IMR-90 (cell line): ENCODE data around the gene ATF5. TPM values are rescaled to one million over a fixed set of nuclear protein-coding genes. Genes with fewer than 3 reads are reported as not detected.

ENCODE experiments used
- ATAC-seq: fragments of 200-7000 bp; cut with Tn5 transposase; 2 replicates; pipeline ENCODE4 v1.9.1; 2020; ENCODE audit warnings: low read depth, mild to moderate bottlenecking, moderate library complexity
- BruUV-seq: library from RNA; stranded (reverse); fragments of 400-500 nt; replicated peaks from 2 replicates; lab custom pipeline; 2021; lab: Mats Ljungman, UMichigan
- CTCF ChIA-PET: fragments of 300-600 bp; formaldehyde crosslinking; extraction: SDS; loops from one replicate; lab custom pipeline; 2021; ENCODE audit warnings: antibody characterized with exemption; lab: Yijun Ruan, JAX
- POLR2A ChIA-PET: fragments of 300-600 bp; sonication (Branson Sonifier 250); formaldehyde crosslinking; loops from one replicate; lab custom pipeline; 2022; ENCODE audit warnings: antibody characterized with exemption; ENCODE audit not compliant: unreplicated experiment; lab: Charles Lee
- DNase-seq: peaks from one replicate; pipeline ENCODE4 v3.0.0; 2013
- H2AFZ ChIP-seq: replicated peaks from 2 replicates; pipeline ENCODE3; 2013; ENCODE audit warnings: low read length, mild to moderate bottlenecking; ENCODE audit not compliant: poor library complexity
- H2AK5ac ChIP-seq: 2 replicates; pipeline ENCODE4 v1.6.1; 2013; ENCODE audit warnings: low read depth, low read length, inconsistent platforms
- H2AK9ac ChIP-seq: replicated peaks from 2 replicates; pipeline ENCODE3; 2013; ENCODE audit warnings: mild to moderate bottlenecking, low read depth, low read length, moderate library complexity; ENCODE audit not compliant: poor library complexity
- H2BK120ac ChIP-seq: 2 replicates; pipeline ENCODE4 v1.6.1; 2013; ENCODE audit warnings: low read depth, low read length, inconsistent platforms
- H2BK15ac ChIP-seq: 3 replicates; pipeline ENCODE4 v1.6.1; 2013; ENCODE audit warnings: low read depth, low read length, inconsistent platforms
- H2BK20ac ChIP-seq: 2 replicates; pipeline ENCODE4 v1.6.1; 2013; ENCODE audit warnings: low read depth, mild to moderate bottlenecking, inconsistent platforms, low read length, moderate library complexity
- H2BK5ac ChIP-seq: 2 replicates; pipeline ENCODE4 v1.6.1; 2013; ENCODE audit warnings: mild to moderate bottlenecking, low read depth, low read length, inconsistent platforms; ENCODE audit not compliant: poor library complexity, severe bottlenecking
- H3K14ac ChIP-seq: replicated peaks from 2 replicates; pipeline ENCODE4 v1.6.1; 2013; ENCODE audit warnings: low read depth, low read length, inconsistent platforms
- H3K18ac ChIP-seq: 2 replicates; pipeline ENCODE4 v1.6.1; 2013; ENCODE audit warnings: low read depth, low read length, control low read depth
- H3K23ac ChIP-seq: 2 replicates; pipeline ENCODE4 v1.6.1; 2013; ENCODE audit warnings: low read depth, low read length, inconsistent platforms
- H3K27ac ChIP-seq: 2 replicates; pipeline ENCODE4 v1.5.1; 2013; ENCODE audit warnings: mild to moderate bottlenecking, control low read depth, low read length; ENCODE audit not compliant: insufficient read depth
- H3K27me3 ChIP-seq: 2 replicates; pipeline ENCODE4 v1.6.1; 2013; ENCODE audit warnings: low read length; ENCODE audit not compliant: control insufficient read depth, insufficient read depth
- H3K36me3 ChIP-seq: 2 replicates; pipeline ENCODE4 v1.6.1; 2013; ENCODE audit warnings: low read length, mixed read lengths; ENCODE audit not compliant: control insufficient read depth, insufficient read depth
- H3K4ac ChIP-seq: 2 replicates; pipeline ENCODE4 v1.6.1; 2013; ENCODE audit warnings: low read depth, low read length, inconsistent platforms
- H3K4me1 ChIP-seq: 2 replicates; pipeline ENCODE4 v1.6.1; 2013; ENCODE audit warnings: low read length, mixed read lengths; ENCODE audit not compliant: control insufficient read depth, insufficient read depth
- H3K4me2 ChIP-seq: 2 replicates; pipeline ENCODE4 v1.6.1; 2013; ENCODE audit warnings: low read depth, mild to moderate bottlenecking, control low read depth, low read length, moderate library complexity
- H3K4me3 ChIP-seq: 2 replicates; pipeline ENCODE4 v1.5.1; 2013; ENCODE audit warnings: low read depth, mild to moderate bottlenecking, control low read depth, low read length, moderate library complexity; ENCODE audit not compliant: insufficient read depth
- H3K56ac ChIP-seq: 2 replicates; pipeline ENCODE4 v1.6.1; 2013; ENCODE audit warnings: low read length, inconsistent platforms; ENCODE audit not compliant: insufficient read depth; ENCODE audit errors: extremely low read depth
- H3K79me1 ChIP-seq, 2 experiments: 2 replicates each; pipeline ENCODE4 v1.6.1; 2013; ENCODE audit warnings: low read length in 2 of 2, inconsistent platforms in 1 of 2, low read depth in 1 of 2
- H3K9ac ChIP-seq: 2 replicates; pipeline ENCODE4 v1.6.1; 2013; ENCODE audit warnings: low read depth, low read length, control low read depth
- H3K9me1 ChIP-seq: 2 replicates; pipeline ENCODE4 v1.6.1; 2013; ENCODE audit warnings: low read length, inconsistent platforms; ENCODE audit not compliant: insufficient read depth
- H3K9me3 ChIP-seq: 2 replicates; pipeline ENCODE4 v1.6.1; 2013; ENCODE audit warnings: low read length; ENCODE audit not compliant: control insufficient read depth, insufficient read depth
- H4K20me1 ChIP-seq: 2 replicates; pipeline ENCODE4 v1.6.1; 2013; ENCODE audit warnings: low read length, inconsistent platforms; ENCODE audit not compliant: insufficient read depth
- H4K5ac ChIP-seq: 2 replicates; pipeline ENCODE4 v1.6.1; 2013; ENCODE audit warnings: mild to moderate bottlenecking, low read depth, low read length, control low read depth
- H4K8ac ChIP-seq, 2 experiments: 2 replicates each; pipeline ENCODE4 v1.6.1; 2013; ENCODE audit warnings: low read depth in 2 of 2, low read length in 2 of 2, control low read depth in 1 of 2, inconsistent platforms in 1 of 2
- H4K91ac ChIP-seq: 2 replicates; pipeline ENCODE4 v1.6.1; 2013; ENCODE audit warnings: low read depth, low read length, inconsistent platforms; ENCODE audit not compliant: insufficient read depth
- BHLHE40 ChIP-seq: fragments of 150-350 bp; IDR thresholded peaks from 2 replicates; pipeline ENCODE4 v1.6.1; 2016; ENCODE audit warnings: mild to moderate bottlenecking, low read depth, low read length
- CEBPB ChIP-seq: IDR thresholded peaks from 2 replicates; pipeline ENCODE4 v1.6.1; 2012; ENCODE audit warnings: low read depth, low read length, improper control_type of control experiment
- FOS ChIP-seq: fragments of 150-350 bp; IDR thresholded peaks from 2 replicates; pipeline ENCODE4 v1.6.1; 2016; ENCODE audit warnings: low read depth, low read length
- MAFK ChIP-seq: IDR thresholded peaks from 2 replicates; pipeline ENCODE4 v1.6.1; 2012; ENCODE audit warnings: low read depth, low read length, improper control_type of control experiment
- POLR2A ChIP-seq: IDR thresholded peaks from 2 replicates; pipeline ENCODE4 v1.6.1; 2012; ENCODE audit warnings: mild to moderate bottlenecking, low read depth, low read length
- RFX5 ChIP-seq: IDR thresholded peaks from 2 replicates; pipeline ENCODE4 v1.8.0; 2012; ENCODE audit warnings: low read depth, mild to moderate bottlenecking, low read length, moderate library complexity
- SMC3 ChIP-seq: fragments of 150-350 bp; IDR thresholded peaks from 2 replicates; pipeline ENCODE4 v1.6.1; 2016; ENCODE audit warnings: low read depth, mild to moderate bottlenecking, antibody characterized with exemption, low read length, moderate library complexity
- WGBS, 2 experiments: methylation state at CpG; one replicate each; pipeline versions ENCODE4 v1.1.5 to v1.1.7; 2013; ENCODE audit warnings: missing lambda C conversion rate in 2 of 2; ENCODE audit not compliant: insufficient read length in 1 of 2; ENCODE audit errors: extremely low coverage in 2 of 2; 5-methylcytosine and 5-hydroxymethylcytosine counted together
- dilution Hi-C: fragments of 300-500 bp; cut with HindIII; formaldehyde crosslinking; loops from one replicate; pipeline ENCODE4 v1.14.3; 2018; ENCODE audit warnings: low sequenced_read_pairs; ENCODE audit not compliant: unreplicated experiment
- in situ Hi-C: fragments of 300-500 bp; cut with MboI; formaldehyde crosslinking; loops from 3 replicates; pipeline ENCODE4 v1.14.3; 2019; ENCODE audit warnings: low sequenced_read_pairs, inconsistent platforms, mixed read lengths
- intact Hi-C: fragments of 100-400 bp; cut with micrococcal nuclease; formaldehyde crosslinking; loops from 2 replicates; pipeline ENCODE4 v1.10.0; 2022
- polyA plus RNA-seq, 3 experiments: library from polyadenylated mRNA; depleted of rRNA; stranded (reverse); fragments of >200 nt; gene quantifications; 2 replicates each; pipeline ENCODE4 v1.2.3, GENCODE V29; 2012; ENCODE audit warnings: low replicate concordance in 1 of 3
- total RNA-seq: library from RNA; depleted of rRNA; stranded (reverse); fragments of >200 nt; gene quantifications from 2 replicates; pipeline ENCODE4 v1.2.3, GENCODE V29; 2012
- TF ChIP-seq, protein P1 (sequence below): fragments of 150-350 bp; IDR thresholded peaks from 2 replicates; pipeline ENCODE4 v1.6.1; 2016; ENCODE audit warnings: low read depth, mild to moderate bottlenecking, low read length, moderate library complexity, borderline replicate concordance
- TF ChIP-seq, protein P2 (sequence below): fragments of 150-350 bp; IDR thresholded peaks from 2 replicates; pipeline ENCODE4 v1.6.1; 2017; ENCODE audit warnings: mild to moderate bottlenecking, antibody characterized with exemption, low read length, low read depth

The ATF5 gene
- total and polyA plus RNA-seq, 2 of the 4 experiments (the other 2 are of a cell fraction), result 2.7 to 15.7 TPM

DNA sequence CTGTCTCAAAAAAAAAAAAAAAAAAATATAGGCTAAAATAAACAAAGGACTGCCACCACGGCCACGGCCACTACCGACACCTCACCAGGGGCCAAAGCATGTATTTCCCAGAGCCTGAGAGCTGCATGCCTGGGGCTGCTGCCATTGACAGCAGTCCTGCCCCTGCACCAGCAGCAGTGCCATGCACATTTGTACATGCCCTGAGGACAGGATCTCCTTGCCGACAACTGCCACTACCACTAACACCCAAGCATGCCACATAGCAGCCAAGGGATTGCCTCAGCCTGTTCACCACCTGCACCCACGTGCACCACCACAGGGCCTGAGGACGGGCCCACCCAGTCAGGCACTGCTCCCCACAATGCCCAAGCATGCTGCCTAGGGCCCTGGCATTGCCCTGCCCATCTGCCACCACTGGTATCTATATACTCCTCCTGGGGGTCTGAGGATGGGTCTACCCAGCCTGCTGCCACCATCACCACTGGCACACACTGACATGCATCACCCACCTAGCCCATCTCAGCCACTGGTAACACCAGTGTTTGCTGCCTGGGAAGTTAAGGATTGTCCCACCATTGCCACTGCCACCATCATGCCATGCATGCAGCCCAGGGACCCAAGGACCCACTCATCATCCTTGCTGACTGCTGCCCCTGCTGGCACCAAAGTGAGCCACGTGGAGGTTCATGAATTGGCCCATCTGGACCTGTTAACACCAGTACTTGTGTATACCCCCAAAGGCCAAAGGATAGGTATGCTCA is 10.9 kb downstream of the ATF5 start:
- ATAC-seq (no peak), DNase-seq (no peak)
- Histone ChIP-seq H4K91ac (no peak overlapping the region), H3K9ac (no peak overlapping the region), H2AK5ac (no peak overlapping the region), H2BK5ac (no peak overlapping the region), H3K14ac (no peak overlapping the region), H3K23ac (no peak overlapping the region), H3K36me3 (no peaks in the 10 kb centered on the region), H3K4me1 (no peaks in the 10 kb centered on the region), H3K9me1 (no peaks in the 10 kb centered on the region), H4K20me1 (no peaks in the 10 kb centered on the region), H3K56ac (no peak overlapping the region), H3K4me2 (no peak overlapping the region), H3K27me3 (no peaks in the 10 kb centered on the region; the same call in 1 of the 2 replicates), H2BK20ac (no peak overlapping the region), H2AFZ (no peak overlapping the region), H3K79me1 (no peaks in the 10 kb centered on the region), H4K5ac (no peak overlapping the region), H3K18ac (no peak overlapping the region), H3K4ac (no peak overlapping the region), H2BK120ac (no peak overlapping the region), H3K27ac (no peak overlapping the region), H3K4me3 (no peak overlapping the region), H3K9me3 (no peaks in the 10 kb centered on the region), H4K8ac (no peak overlapping the region), H2BK15ac (no peak overlapping the region), H2AK9ac (no peak overlapping the region)
- TF ChIP-seq CEBPB (no peak), SMC3 (no peak), MAFK (no peak), RFX5 (no peak), POLR2A (no peak), FOS (no peak), BHLHE40 (no peak)
- TF ChIP-seq, protein P1, sequence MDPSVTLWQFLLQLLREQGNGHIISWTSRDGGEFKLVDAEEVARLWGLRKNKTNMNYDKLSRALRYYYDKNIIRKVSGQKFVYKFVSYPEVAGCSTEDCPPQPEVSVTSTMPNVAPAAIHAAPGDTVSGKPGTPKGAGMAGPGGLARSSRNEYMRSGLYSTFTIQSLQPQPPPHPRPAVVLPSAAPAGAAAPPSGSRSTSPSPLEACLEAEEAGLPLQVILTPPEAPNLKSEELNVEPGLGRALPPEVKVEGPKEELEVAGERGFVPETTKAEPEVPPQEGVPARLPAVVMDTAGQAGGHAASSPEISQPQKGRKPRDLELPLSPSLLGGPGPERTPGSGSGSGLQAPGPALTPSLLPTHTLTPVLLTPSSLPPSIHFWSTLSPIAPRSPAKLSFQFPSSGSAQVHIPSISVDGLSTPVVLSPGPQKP, result no peak
- TF ChIP-seq, protein P2, sequence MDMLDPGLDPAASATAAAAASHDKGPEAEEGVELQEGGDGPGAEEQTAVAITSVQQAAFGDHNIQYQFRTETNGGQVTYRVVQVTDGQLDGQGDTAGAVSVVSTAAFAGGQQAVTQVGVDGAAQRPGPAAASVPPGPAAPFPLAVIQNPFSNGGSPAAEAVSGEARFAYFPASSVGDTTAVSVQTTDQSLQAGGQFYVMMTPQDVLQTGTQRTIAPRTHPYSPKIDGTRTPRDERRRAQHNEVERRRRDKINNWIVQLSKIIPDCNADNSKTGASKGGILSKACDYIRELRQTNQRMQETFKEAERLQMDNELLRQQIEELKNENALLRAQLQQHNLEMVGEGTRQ, result no peak
- in situ Hi-C loops, result loop anchor here (10.0 kb wide), 2 partner anchors 45 to 205 kb away; no protein-coding TSS in a partner anchor
- dilution Hi-C loops, result no loop called here
- ChIA-PET POLR2A (no interaction called here), CTCF (interaction anchor here (0.6 kb wide), 1 partner anchor 203 kb away, joined by 4 read pairs; no protein-coding TSS in a partner anchor)
- no TSS peak for BruUV-seq
- intact Hi-C loops, result no loop called here
- 50% methylated on average over 2 of the region's 7 CpGs; no CpG with 5 or more reads in 1 of the 2 experiments for WGBS, 2 experiments
